ENCODE measurements around the gene PSMA6. TPM values are rescaled to one million over a fixed set of nuclear protein-coding genes. Genes with fewer than 3 reads are reported as not detected.
"Not testable (repeated sequence)": the region's sequence is repeated elsewhere in the genome, so short reads cannot be mapped to it uniquely, and the experiment has no call there.

Gene PSMA6
- total RNA-seq, 1 experiment from 2014 or later = 405 TPM

DNA sequence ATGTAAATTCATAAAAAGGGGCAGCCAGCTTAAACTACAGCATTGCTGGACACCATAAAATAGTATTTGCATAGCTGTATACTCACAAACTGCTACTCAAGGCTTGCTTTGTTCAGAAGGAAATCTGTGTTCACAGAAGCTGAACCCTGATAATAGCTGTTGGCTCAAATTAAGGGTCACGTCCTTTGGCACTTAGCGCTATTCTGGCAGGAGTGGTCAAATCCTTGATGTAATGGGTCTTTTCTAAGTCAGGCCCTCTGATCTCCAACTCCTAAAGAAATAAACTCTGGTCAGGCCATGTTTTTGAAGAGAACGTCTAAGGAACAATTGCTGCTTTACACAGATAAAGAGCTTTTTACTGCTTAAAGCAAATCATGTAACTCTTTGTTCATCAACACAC lies 12.8 kb upstream of the PSMA6 start:
- in situ Hi-C loops (cut with HindIII; ENCODE audit: low sequenced_read_pairs) = no loop called here
- no peak for DNase-seq (ENCODE audit: low spot score)

DNA sequence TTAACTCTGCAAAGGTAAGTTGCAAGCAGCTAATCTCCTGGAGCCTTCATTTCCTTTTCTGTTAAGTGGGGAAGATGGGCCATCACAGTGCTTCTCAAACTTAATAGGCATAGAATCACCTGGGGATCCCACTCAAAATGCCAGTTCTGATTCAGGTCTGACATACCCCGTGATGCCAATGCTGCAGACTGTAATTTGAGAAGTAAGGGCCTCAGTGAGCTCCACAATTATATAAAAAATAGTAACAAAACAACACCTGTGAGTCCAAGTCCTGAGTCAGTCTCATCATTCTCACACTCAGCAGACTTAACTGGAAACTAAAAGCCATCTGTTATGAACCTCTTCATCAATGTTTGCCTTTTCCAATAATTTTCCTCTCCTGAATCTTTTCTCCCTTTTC lies 10.8 kb upstream of the PSMA6 start:
- in situ Hi-C loops (cut with HindIII; ENCODE audit: low sequenced_read_pairs) = no loop called here
- no peak for DNase-seq (ENCODE audit: low spot score)

DNA sequence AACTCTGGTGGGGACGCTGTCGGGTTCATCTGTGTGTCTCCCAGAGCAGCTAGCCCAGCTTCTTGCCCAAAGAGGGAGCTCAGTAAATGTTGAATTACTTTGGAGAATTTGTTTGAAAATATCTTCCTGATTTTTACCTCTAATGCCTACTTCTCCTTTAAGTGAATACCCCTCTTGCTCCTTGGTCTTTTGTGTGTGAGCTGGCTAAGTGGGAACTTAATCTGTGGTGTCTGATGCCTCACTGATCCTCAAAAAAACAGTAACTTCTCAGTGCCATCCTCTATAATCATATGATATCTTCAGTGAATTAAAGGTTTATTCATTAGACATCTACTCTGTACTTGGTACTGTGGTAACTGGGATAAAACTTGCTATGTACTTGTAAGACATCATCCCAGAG lies 7.7 kb upstream of the PSMA6 start:
- in situ Hi-C loops (cut with HindIII; ENCODE audit: low sequenced_read_pairs) = no loop called here
- no peak for DNase-seq (ENCODE audit: low spot score)

DNA sequence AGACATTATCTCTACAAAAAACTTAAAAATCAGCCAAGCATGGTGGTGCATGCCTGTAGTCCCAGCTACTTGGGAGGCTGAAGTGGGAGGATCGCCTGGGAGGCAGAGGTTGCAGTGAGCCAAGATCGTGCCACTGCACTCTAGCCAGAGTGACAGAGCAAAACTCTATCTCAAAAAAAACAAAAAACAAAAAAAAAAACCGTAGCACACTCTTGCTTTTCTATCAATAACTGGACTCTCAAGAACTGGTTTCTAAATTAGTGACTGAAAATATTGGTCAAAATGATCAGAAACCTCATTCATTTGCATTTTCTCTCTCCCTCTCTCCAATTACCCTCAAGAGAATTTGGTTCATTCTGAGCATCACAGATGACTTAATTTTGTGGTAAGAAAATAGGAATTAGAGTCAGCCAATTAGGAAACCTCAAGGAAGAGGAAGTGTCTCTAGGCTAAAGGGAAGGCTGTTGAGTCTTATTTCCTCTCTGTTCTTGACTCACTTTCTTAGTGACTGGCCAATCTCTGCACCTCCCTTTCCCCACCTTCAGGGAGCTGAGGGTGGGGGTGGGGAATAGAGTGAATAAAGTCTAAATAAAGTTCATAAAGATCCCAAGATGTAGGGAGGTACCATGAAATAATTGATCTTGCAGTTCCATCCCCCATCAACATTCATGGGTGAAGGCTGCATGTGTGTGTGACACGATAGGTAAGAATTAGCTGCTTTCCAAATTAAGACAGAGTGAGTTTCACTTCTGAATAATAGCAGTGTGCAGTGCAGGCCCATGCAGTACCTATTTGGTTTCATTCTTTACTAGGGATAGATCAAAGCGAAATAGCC lies 6.8 kb upstream of the PSMA6 start:
- in situ Hi-C loops (cut with HindIII; ENCODE audit: low sequenced_read_pairs) = no loop called here
- DNase-seq (ENCODE audit: low spot score) = no peak

DNA sequence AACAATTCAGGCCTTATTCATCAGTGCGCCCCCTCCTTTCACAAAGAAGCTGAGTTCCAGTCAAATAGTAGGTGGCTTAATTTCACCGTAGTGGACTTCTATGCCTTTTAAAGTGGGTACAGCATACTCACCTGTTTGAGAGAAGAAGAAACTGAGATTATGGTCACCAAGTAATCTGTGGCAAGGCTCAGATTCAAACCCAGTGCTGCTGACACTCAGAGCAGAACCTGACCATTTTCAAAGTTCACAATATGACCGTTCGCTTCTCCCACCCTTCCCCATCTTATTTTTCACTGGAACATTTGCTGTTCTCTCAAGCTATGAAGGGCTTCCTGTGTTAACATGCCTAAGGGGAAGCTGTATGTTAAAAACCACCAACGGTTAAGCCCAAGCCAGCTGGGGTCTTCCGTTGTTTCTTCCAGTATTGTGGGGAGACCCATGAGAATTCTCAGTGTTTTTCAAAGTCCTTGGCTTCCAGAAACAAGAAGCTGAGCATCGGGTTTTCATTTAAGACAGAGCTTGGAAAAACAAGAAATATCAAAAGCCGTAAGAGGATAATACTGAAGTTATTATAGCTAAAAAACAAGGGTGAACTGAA lies 6.1 kb upstream of the PSMA6 start:
- DNase-seq (ENCODE audit: low spot score) = no peak
- in situ Hi-C loops (cut with HindIII; ENCODE audit: low sequenced_read_pairs) = no loop called here

DNA sequence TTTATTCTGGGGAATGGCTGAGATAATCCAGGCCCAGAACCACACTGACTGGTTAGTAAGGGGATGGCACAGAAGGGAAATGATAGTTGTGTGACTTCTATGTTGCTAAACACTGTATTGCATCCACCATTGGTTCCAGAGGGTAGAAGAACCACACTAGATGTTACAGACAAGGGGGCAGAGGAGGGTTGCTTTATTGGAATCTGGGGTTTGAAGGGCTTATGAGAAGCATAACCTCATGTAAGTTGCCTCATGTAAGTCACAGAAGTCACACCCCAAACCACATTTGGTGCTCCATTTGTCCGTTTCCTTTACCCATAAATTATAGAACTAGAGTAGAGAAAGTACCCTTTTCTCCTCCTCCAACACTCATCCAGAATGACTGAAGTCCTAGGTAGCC lies 5.5 kb upstream of the PSMA6 start:
- no peak for DNase-seq (ENCODE audit: low spot score)
- in situ Hi-C loops (cut with HindIII; ENCODE audit: low sequenced_read_pairs) = no loop called here

DNA sequence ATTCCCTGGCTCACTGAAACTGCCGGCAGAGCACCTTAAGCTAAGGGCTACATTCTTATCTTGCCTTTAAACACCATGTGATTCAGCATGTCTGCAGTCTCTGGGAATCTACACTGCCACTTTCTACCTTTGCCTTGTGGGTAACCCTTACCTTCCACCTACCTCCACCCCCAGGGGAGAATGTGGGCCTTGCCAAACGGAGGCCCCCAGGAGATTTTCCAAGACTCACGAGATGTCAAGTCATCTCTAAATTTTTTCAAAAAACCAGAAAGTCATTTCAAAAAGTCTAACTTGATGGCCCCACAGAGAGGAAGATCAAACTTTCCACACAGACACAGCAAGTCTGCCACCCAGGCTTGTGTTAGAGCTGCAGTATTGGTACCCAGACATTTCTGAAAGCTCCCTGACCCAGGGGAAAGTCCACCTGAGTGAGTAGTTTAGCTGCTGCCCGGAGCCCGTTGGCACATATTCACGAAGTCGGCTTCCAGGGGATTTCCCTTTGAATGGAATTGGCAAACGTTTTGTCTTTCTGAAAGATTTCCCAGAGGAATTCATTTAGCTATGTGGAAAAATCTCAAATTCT lies 4.7 kb upstream of the PSMA6 start:
- in situ Hi-C loops (cut with HindIII; ENCODE audit: low sequenced_read_pairs) = no loop called here
- no peak for DNase-seq (ENCODE audit: low spot score)

DNA sequence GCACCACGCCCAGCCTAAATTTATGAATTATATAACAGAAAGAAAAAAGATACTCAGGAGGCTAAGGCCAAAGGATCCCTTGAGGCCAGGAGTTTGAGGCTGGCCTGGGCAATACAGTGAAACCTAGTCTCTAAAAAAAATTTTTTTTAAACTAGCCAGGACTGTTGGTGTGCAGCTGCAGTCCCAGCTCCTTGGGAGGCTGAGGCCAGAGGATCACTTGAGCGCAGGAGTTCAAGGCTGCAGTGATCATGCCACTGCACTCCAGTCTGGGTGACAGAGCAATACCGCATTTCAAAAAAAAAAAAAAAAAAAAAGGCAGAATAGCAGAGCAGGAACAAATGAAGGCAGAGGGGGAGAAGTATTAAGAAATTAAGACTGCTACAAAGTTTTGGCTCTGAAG lies 2.6 kb upstream of the PSMA6 start:
- DNase-seq (ENCODE audit: low spot score) = no peak
- in situ Hi-C loops (cut with HindIII; ENCODE audit: low sequenced_read_pairs) = no loop called here

DNA sequence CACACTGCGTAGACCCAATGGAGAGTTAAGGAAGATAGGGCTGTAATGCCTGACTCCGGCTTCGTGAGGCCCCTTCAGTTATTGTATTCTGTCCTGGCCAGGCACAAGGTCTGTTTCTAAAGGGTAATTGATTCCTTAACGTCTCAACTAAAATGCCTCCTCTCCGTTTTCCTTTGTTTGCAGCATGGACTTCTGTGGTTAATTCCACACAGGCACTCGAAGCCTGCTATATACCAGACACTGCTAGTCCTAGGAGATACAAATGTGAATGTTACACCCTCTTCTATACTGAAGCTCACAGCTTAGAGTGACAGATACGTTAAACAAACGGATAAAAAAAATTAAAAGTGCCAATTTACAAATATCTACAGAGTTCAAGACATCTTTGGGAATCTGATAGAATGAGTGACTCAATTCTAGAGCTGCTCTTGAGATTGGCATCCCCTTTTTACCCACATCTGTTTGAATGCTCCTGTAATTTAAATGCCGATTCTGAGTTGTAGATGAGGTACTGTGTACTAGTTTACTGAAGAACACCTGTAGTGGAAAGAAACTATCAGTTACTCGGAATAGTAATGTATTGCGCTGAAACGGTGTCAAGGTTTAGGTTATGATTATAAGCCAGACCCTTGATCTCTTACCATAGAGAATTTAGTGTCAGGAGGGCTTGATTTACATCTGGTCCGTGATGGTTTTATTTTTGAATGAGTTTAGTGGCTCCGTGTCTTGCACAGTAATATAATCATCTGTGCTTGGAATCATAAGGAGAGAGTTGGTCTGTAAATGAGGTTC lies 784 bp downstream of the PSMA6 start:
- DNase-seq (ENCODE audit: low spot score) = no peak
- in situ Hi-C loops (cut with HindIII; ENCODE audit: low sequenced_read_pairs) = no loop called here

DNA sequence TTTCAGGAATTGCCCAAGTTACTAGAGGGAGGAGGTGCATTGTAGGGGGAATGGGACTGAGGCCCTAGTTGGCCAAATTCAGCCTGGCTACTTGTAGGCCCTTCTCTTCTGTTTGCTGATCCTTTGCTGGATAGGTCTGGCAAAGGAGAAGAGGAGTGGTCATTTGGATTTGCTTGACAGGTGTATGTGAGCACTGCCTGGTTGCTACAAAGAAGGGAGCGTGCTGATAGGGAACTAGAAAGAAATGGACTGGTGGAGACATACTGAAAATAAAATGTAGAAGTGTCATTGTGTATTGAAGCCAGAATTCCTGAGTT lies 3.6 kb downstream of the PSMA6 start:
- in situ Hi-C loops (cut with HindIII; ENCODE audit: low sequenced_read_pairs) = no loop called here
- no peak for DNase-seq (ENCODE audit: low spot score)

DNA sequence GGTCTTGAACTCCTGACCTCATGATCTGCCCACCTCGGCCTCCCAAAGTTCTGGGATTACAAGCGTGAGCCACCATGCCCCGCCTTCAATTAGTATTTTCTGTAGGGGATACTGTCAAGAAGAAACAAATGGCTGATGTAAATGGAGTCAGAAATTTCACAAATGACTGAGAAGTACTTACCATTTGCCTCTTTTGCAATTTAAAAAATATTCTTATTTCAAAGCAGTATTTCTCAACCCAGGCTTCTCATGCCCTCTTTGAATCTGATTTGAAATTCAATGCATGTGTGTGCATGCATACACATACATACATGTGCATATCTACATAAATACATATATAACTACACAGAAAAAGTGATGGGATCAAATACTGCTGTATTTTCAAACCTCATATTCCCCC lies 4.4 kb downstream of the PSMA6 start:
- in situ Hi-C loops (cut with HindIII; ENCODE audit: low sequenced_read_pairs) = no loop called here
- no peak for DNase-seq (ENCODE audit: low spot score)

DNA sequence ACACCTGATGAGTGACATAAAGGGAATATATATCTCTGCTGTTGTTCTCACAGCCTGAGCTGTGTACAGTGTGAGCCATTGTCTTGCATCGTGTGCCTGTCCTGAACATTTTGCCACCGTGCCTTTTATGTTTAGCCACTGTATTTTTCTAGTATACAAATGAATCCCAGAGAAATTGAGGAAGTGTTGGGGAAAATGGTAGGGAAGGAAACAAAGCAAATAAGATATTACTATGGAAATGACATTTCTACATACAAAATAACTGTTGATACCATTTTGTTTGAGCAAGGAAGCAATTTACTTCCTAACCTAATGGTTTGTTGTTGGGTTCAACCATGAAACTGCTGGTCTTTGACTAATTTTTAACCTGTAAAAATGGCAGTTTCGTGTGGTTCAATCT lies 5.5 kb downstream of the PSMA6 start:
- in situ Hi-C loops (cut with HindIII; ENCODE audit: low sequenced_read_pairs) = no loop called here
- DNase-seq (ENCODE audit: low spot score) = no peak

DNA sequence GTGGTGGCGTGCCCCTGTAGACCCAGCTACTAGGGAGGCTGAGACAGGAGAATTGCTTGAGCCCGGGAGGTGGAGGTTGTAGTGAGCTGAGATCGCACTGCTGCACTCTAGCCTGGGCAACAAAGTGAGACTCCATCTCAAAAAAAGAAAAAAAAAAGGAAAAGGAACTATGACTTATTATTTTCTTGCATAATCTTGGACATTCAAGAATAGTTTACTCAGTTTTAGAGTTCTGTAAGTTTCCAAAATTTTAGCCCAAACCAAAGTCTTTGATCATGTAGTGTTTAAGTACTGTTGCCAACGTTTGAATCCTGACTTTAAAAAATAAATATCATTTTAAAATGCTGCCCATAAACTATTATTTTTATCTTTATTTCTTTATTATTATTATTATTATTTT lies 6.2 kb downstream of the PSMA6 start:
- DNase-seq (ENCODE audit: low spot score) = no peak
- in situ Hi-C loops (cut with HindIII; ENCODE audit: low sequenced_read_pairs) = no loop called here

DNA sequence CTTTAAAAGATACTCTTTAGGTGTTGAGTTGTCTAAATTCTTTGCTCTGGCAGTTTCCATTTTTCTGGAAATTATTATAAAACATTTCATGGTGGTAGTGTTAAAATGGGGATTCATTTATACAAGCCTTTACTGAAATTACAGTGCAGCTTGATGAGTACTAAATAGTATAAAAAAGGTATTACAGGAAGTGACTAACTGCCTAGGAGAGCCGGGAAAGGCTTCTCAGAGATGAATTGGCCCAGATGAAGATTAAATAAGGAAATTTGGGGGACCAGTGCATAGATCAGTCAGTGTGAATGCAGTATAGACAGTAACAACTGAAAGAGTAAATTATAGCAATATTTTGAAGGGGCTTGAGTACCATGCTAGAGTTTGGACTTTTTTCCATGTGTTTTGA lies 7.5 kb downstream of the PSMA6 start:
- no peak for DNase-seq (ENCODE audit: low spot score)
- in situ Hi-C loops (cut with HindIII; ENCODE audit: low sequenced_read_pairs) = no loop called here

DNA sequence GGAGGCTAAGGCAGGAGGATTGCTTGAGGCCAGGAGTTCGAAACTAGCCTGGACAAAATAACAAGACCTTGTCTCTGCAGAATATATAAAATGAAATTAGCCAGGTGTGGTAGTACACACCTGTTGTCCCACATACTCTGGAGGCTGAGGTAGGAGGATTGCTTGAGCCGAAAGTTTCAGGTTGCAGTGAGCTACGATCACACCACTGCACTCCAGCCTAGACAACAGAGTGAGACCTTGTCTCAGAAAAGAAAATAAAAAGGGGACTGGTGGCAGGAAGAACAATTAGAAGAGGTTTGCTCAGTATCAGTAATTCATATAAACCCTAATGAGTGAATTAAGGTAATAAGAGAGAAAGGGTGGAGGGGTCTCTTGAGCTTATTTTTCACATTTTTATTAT lies 8.0 kb downstream of the PSMA6 start:
- in situ Hi-C loops (cut with HindIII; ENCODE audit: low sequenced_read_pairs) = no loop called here
- DNase-seq (ENCODE audit: low spot score) = no peak

DNA sequence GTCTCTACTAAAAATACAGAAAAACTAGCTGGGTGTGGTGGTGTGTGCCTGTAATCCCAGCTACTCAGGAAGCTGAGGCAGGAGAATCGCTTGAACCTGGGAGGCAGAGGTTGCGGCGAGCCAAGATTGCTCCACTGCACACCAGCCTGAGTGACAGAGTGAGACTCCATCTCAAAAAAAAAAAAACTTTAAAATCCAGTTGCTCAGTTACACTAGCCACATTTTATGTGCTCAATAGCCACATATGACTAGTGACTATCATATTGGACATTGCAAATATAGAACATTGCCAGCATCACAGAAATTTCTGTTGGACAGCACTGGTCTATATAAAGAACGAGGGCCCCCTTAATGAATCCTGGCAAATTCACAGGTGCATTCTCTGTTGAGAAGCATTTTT lies 9.2 kb downstream of the PSMA6 start:
- in situ Hi-C loops (cut with HindIII; ENCODE audit: low sequenced_read_pairs); DNase-seq (ENCODE audit: low spot score): not testable (repeated sequence)

DNA sequence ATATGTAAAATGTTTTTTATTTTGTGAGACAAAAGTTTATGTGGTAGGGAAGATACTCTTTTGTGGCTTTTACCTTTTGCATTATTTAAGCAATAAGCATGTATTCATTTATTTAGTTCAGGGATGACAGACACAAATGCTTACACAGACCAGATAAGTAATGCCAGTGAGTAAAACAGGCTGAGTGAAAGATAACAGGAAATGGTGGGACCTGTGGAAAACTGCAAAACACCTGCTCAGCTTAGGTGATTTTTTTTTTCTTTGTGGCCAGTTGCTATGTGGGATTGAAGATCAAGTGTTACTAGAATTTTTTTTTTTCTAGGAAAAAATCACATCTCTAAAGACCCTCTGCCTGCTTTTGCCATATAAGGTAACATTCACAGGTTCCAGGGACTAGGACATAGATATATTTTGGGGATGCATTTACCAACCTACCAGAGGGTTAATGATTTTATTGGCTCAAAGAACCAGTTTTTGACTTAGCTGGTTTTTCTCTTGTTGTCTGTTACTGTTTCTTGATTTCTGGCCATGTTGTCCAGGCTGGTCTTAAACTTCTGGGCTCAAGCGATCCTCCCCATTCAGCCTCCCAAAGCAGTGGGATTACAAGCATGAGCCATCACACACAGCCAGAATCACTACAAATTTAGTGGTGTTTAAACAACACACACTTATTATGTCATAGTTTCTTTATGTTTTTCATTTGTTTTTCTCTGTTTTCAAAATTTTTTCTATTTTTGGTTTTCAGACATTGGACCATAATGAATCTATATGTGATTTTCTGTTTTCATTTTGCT lies 9.8 kb downstream of the PSMA6 start:
- in situ Hi-C loops (cut with HindIII; ENCODE audit: low sequenced_read_pairs) = no loop called here
- no peak for DNase-seq (ENCODE audit: low spot score)

DNA sequence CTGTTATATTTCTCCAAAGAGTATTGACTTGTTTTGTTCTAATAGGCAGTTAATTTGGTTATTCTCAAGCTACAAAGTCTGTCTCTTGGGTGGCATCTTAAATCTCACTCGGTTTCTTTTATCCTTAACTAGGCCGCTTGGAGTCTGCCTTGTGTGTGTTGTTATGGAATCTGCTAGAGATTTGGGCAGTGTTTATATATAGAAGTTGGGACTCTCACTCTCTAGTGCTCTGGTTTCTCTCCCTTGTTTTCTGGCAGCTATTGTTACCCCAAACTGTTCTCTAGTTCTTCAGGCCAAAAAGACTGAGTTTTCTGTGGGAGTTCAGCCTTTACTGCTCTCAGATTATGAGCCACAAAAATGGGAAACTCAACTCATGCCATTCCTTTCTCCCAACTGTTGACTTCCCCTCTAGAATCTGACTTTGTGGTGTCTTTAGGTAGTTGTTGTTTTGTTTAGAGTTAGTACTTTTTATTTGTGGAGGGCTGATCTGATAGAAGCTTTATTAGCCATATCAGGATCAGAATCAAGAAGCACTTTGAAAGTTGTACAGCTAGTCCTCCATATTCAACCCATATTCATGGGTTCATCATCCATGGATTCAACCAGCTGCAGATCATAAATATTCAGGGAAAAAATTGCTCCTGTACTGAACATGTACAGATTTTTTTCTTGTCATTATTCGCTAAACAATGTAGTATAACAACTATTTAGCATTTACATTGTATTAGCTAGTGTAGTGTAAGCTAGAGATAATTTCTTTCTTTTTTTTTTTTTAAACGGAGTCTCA lies 11.2 kb downstream of the PSMA6 start:
- no peak for DNase-seq (ENCODE audit: low spot score)
- in situ Hi-C loops (cut with HindIII; ENCODE audit: low sequenced_read_pairs) = no loop called here

Measured in G401 (cell line).